ENCODE measurements around the gene ALLC. TPM values are rescaled to one million over a fixed set of nuclear protein-coding genes. Genes with fewer than 3 reads are reported as not detected.
A peak's percentile ranks its signal among the peaks of the same experiment; 100 is the strongest.
"Not testable (repeated sequence)": the region's sequence is repeated elsewhere in the genome, so short reads cannot be mapped to it uniquely, and the experiment has no call there.

The ALLC gene
- polyA plus RNA-seq, 4 donors: not detected

- no peak for DNase-seq (ENCODE audit: low read depth in 4 of 4, low spot score in 2 of 4)
Observed at GRCh38 chr2:3654011-3654410, 4.0 kb upstream of the ALLC start.

GRCh38 chr2:3654531-3655225 is 3.3 kb upstream of the ALLC start:
- DNase-seq (ENCODE audit: low read depth in 4 of 4, low spot score in 2 of 4): no peak

DNA sequence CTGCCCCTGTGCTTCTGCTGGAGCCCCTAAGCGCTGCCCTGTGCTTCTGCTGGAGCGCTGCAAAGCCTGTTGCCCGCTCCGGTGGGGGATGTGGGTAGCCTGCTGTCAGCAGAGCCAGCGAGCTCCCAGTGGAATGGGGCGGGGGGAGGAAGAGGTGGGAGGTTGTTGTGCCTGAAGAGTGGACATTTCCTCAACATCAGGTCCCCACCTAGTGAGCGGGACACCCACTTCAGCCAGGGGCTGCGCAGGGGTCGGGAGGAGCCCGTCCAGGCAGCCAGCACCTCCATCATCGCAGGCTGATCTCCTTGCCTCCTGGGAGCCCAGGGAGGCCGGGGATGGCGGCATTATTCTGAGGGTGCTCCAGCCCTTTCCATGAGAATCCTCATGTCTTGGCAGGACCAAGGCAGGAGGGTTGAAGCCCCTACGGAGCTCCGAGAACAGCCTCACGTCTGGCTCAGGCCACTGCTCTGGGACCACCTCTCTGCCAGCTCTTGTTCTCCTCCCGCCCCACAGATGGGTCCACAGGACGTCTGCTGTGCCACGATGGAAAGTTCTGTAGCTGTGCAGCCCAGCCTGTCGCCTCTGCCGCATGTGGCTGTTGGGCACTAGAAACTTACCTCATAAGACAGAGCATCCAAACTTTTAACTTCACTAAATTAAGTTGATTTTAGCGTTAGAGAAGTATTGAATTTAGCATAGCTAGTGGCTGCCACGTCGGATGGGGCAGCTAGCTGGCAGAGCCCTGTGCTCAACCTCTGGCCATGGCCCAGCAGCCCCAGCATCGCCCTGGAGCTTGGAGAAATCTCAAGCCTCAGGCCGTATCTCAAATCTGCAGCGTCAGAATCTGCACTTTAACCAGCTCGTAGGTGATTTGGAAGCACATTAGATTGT is 1.9 kb upstream of the ALLC start:
- DNase-seq (ENCODE audit: low read depth in 4 of 4, low spot score in 2 of 4): no peak

GRCh38 chr2:3656762-3657721 is 958 bp upstream of the ALLC start:
- DNase-seq (ENCODE audit: low read depth in 4 of 4, low spot score in 2 of 4): peak in 2 of 4 donors; percentile 16 to 28

DNA sequence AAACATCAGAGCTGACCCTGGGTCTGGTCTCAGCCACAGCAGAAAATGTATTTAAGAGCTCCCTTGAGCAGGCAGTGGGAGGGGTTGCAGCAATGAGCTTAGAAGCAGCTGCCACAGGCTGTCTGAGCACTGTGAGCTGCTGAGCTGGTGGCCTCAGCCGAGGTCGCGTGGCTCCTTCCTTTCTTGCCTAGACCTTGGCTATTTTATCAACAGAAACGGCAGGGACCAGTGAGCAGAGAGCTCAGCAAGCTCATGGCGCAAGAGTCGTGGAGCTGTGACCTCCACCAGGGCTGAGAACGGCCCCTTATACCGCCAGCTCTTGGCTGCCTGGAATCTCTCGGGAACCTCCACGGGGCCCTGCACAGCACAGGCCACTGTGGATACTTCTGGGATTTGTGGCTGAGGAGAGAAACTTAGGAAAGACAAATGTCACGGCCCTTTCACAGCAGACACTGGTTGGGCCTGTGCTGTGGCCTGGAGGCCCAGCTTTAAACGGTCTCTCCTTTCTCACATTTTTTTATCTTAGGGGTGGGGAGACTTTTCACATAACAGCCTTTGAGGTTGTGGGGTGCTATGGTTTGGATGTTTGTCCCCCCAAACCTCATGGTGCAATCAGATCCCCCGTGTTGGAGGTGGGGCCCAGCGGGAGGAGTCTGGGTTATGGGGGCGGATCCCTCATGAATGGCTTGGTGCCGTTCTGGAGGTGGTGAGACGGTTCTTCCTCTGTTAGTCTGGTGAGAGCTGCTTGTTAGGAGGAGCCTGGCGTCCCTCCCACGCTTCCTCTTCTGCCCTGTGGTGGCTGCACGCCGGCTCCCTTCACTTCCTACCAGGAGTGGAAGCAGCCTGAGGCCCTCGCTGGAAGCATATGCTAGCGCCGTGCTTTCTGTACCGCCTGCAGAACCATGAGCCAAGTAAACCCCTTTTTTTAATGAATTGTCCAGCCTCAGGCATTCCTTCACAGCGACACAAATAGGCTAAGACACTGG is 1.7 kb downstream of the ALLC start:
- DNase-seq (ENCODE audit: low read depth in 4 of 4, low spot score in 2 of 4): peak in 1 of 4 donors; percentile 37

GRCh38 chr2:3660640-3661039 is 2.6 kb downstream of the ALLC start:
- not testable (repeated sequence) for DNase-seq (ENCODE audit: low read depth in 4 of 4, low spot score in 2 of 4)

GRCh38 chr2:3661149-3661660 is 3.2 kb downstream of the ALLC start:
- no peak for DNase-seq (ENCODE audit: low read depth in 4 of 4, low spot score in 2 of 4)

DNA sequence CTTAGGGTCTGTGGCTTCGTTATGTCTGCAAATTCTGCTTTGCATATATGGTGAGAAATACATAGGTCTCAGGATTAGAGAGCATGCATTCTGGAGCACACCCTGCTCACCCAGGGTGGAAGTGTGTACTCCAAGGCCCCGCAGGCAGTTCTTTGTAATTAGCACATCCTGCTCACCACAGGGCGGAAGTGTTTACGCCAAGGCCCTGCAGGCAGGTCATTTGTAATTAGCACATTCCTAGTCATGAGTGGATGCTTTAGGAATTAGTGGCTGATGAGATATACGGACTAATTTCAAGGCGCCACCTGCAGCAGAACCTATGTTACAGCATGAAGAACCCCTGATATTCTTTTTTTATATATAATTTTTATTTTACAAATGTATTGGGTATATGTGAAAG is 4.2 kb downstream of the ALLC start:
- DNase-seq (ENCODE audit: low read depth in 4 of 4, low spot score in 2 of 4): no peak

DNA sequence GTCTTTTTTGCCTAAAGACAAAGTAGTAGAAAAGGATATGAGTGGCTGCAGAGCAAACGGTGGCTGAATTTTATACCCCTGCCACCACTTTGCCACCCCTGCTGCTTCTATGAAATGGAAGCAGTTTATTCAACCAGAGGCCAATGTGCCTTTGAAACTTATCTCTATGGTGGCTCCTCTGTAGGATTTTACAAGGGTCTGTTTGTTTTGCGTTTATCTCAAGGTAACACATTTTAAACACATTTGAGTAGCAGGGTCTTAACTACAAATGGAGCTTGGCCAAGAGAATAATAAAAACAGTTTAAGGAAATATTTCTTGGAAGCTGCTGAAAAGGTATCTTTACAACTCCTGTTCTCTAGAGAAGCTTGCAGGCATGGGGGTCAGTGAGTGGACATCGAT is 6.1 kb downstream of the ALLC start:
- no peak for DNase-seq (ENCODE audit: low read depth in 4 of 4, low spot score in 2 of 4)

DNA sequence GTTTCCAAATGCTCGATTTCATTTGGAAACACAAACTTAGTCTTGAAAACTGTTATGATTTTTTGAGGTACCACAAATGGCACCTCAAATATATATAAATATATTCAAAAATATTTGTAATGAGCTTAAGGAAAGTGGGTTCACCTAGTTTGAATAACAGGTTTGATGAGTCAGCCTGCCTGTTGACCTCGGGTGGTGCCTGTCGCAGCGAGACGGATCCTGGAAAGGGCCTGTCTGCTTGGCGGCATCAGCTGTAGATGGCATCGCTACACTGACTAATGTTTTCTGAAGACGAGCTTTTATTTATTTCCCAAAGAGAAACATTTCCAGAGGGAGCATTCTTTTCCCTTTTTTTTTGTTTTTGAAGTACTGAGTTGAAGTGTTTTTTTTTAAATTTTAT is 6.9 kb downstream of the ALLC start:
- no peak for DNase-seq (ENCODE audit: low read depth in 4 of 4, low spot score in 2 of 4)

DNA sequence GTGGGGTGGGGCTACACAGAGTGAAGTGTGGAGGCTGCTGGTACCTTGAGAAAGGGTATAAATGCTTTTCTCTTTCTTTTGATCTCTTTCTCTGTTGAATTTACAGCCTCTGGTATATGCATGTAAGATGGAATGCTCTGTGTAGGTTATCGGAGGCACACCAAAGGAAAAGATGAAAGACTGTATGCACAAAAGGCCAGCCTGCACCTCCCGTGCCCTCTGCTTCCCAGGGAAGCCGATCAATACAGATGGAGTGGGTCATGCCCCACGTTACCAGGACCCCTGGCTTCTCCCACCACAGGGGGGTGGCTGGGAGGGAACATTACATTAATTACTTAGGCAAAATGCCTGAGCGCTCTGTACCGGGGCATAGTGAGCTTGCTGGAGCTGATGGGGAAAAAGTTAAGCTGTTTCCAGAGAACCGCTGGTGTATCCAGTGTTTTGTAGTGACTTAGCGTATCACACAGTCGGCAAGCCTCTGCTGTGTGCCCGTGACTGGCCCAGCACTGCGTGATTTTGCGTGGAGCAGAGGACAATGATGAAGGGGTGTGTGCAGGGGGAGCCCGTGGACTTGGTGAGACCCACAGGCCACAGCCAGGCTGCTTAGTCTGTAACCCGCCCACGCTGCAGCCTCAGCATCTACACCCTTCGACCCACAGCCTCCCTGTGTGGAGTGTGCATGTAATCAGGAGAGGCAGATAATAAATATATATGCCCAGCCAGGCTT is 8.0 kb downstream of the ALLC start:
- DNase-seq (ENCODE audit: low read depth in 4 of 4, low spot score in 2 of 4): no peak

DNA sequence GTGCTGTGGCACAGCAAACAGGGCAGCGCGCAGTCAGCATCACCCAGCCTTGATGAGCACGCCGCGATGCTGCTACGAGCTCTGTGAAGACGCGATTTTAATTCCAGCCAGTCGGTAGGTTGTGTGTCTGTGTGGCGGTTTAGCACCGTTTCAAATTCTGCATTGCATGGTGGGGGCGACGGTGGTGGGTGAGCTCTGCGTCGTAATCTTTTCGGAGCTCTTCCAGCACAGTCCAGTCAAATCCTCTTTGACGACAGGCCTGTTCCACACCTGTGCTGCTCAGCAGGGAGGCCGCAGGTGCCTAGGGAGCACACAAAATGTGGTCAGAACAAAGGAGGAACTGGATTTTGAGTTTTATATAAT is 8.6 kb downstream of the ALLC start:
- no peak for DNase-seq (ENCODE audit: low read depth in 4 of 4, low spot score in 2 of 4)

- DNase-seq (ENCODE audit: low read depth in 4 of 4, low spot score in 2 of 4): no peak
Observed at GRCh38 chr2:3667151-3667631, 9.2 kb downstream of the ALLC start.

GRCh38 chr2:3669656-3670055 is 11.7 kb downstream of the ALLC start:
- DNase-seq (ENCODE audit: low read depth in 4 of 4, low spot score in 2 of 4): no peak

GRCh38 chr2:3670376-3670775 is 12.4 kb downstream of the ALLC start:
- DNase-seq (ENCODE audit: low read depth in 4 of 4, low spot score in 2 of 4): no peak

GRCh38 chr2:3670941-3671340 is 12.9 kb downstream of the ALLC start:
- DNase-seq (ENCODE audit: low read depth in 4 of 4, low spot score in 2 of 4): no peak

DNA sequence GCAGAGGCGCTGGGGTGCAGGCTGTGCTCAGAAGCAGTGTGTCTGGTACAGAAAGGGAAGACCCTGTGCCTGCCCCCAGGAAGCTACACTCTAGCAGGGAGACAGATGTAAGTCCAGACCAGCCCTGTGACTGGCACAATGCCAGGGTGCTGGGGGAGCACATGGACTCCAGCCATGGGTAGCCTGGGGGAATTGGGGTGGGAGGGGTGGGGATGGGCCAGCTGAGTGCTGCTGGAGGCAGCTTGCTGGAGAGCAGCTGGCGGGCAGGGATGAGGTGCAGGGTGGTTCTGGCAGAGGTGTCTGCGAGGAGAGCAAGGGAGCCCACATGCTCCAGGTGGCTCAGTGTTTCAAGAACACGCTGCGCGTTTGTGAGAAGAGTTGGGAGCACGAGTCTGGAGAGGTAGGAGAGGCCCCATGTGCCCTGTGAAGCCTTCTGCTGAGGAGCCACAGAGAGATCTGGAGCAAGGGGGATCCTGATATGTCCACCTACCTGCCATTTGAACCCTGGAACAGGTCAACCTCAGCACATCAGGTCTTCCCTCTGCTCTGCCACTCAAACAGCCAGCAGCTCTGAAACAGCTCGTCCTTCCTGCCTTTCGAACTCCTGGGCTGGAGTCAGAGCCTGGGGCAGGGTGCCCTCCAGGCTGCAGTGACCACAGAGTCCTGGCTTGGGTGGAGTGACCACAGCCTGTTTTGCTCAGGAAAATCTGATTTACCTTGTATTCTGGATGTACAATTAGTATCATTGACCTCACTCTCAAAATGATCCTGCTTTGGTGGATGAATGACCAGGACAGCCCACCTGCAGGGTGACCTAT is 15.1 kb downstream of the ALLC start:
- DNase-seq (ENCODE audit: low read depth in 4 of 4, low spot score in 2 of 4): no peak
